OCI-M2 (cell line): Measurements from ENCODE around the gene LLGL2.

Source experiments
- DNase-seq: peaks from one replicate; lab custom pipeline; 2025; ENCODE audit not compliant: unreplicated experiment; lab: John Stamatoyannopoulos, UW

The LLGL2 gene

DNA sequence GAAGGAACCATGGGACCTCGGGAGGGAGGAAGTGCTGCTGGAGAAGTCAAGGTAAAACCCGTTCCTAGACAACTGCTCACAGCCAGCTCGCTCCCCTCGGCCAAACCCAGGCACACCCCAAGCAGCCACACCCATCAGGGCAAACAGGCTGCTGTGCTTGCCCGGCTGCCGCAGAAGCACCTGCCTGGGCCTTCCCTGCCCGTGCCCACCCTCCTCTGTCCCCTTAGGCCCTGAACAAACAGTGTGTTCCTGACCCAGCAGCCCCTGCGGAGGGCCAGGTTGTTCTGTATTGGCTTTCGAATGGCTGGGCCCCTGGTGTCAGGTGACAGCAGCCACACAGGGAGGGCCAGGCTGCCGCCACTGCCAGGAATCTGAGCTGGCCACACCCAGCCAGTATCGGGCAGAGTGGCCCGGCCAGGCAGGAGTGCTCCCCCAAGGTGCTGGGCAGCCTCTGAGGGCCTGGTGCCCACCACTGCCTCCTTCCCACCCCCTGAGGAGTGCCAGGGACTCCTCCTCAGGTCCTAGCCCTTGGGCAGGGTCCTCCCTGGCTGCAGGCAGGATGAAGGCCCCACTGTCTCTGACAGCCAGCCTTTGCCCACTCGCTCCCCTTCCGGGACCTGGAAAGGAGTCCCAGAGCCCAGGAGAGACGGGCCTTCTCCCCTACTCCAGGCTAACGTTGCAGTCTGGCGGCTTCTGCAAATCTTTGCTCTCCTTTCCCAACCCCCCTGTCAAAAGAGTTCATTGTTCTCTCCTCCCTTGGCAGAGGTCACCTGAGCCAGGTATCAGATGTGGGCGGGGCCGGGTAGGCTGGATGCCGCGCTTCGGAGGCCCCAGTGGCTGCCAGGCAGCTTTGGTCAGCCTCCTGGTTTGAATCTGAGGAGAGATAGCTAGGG lies 24.0 kb downstream of the LLGL2 start:
- DNase-seq, result no peak

DNA sequence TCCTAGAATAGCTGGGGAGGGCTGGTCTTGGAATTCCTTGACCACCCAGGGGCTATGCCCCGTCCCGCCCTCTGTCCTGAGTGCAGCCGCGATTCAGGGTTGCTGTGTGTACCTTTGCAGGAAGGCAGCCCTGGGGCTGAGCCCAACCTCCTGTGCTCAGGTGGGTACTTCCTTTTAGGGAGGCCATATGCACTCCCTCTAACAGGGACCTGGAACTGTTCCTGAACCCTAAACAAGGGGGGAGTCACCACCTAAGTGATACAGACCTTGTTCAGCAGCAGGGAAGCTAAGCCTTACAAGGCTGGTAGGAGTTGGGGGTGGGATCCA lies 24.6 kb downstream of the LLGL2 start:
- no peak for DNase-seq

DNA sequence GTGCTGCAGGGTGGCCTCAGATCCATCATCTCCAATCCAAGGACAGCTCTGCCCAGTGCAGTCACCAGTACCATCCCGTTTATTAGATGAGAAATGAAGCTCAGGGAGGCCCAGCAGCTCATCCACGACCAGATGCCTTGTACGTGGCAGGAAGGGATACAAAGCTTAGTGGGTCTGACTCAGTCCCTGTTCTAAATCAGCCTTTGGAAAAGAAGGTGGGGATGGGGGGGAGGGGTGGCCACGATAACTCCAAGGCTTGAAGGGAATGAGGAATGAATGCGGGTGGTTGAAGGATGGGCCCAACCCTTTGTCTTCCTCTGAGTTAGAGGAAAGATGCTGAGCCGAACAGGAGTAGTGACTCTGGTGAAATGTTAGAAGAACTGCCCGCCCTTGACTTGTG lies 25.8 kb downstream of the LLGL2 start:
- no peak for DNase-seq

GRCh38 chr17:75552425-75553294 lies 27.2 kb downstream of the LLGL2 start:
- DNase-seq, result no peak

DNA sequence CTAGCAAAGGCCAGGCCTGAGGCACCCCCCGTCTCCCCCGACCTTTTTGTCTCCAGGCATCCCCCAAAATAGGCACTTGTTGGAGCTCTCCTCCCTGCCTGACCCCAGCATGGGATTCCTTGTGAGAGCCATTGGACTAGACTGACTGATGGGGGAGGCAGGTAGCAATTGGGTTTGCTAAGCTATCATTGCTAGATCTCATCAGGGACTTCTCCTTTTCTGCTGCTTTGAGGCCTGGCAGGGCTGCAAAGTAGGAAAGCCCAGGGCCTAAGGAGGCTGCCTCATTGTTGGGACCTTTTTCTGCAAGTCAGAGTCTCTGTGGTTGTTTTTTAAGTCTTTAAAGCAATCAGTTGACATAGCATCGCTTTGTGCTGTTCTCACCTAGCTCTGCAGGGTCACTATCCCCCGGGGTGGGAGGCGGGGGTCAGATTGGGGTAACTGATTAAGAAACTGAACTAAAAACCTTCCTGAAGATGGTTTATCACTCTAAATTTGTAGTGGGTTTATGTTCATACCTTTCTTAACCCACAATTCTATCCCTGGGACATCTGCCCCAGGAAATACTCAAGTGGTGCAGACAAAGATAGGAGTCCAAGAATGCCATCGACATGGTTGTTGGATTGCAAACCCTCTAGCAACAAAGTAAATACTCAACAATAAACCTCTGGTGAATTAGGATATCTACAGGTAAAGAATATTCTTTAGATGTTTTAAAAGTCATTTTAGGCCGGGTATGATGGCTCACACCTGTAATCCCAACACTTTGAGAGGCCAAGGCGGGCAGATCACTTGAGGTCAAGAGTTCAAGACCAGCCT lies 28.0 kb downstream of the LLGL2 start:
- DNase-seq, result no peak

GRCh38 chr17:75555679-75556153 lies 30.2 kb downstream of the LLGL2 start:
- no peak for DNase-seq

DNA sequence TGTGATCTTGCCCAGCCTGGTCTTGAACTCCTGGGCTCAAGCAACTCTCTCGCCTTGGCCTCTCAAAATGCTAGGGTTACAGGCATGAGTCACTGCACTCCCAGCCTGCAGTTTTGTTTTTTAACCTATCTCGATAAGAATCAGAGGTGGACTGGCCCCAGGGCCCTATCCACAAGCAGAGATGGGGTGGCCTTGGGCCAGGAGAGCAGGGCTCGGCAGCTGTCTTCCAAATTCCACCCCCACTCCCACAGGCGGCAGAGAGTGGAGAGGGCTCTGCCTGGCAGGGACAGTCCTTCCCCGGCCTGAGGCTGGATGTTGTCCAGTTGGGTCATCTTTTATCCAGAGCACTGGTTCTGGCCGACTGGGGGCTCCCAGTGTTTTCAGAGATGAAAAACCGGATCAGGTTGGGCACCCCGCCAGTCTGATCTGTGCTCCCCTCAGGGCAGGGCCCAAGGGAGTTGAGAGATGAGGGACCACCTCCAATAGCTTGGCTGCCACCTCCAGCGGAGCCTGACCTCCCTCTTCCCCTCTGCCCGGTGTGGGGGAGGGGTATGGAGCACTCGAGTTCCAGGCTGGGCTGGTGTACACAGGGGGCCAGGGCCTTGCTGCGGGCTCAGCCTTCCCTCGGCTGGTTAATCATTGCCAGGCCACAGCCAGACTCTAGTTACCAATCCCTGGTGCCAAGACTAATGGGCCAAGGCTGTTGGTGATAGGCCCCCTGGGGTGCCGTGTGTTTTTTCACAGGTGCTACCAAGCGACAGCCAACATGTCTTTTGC lies 31.8 kb downstream of the LLGL2 start:
- DNase-seq, result no peak

DNA sequence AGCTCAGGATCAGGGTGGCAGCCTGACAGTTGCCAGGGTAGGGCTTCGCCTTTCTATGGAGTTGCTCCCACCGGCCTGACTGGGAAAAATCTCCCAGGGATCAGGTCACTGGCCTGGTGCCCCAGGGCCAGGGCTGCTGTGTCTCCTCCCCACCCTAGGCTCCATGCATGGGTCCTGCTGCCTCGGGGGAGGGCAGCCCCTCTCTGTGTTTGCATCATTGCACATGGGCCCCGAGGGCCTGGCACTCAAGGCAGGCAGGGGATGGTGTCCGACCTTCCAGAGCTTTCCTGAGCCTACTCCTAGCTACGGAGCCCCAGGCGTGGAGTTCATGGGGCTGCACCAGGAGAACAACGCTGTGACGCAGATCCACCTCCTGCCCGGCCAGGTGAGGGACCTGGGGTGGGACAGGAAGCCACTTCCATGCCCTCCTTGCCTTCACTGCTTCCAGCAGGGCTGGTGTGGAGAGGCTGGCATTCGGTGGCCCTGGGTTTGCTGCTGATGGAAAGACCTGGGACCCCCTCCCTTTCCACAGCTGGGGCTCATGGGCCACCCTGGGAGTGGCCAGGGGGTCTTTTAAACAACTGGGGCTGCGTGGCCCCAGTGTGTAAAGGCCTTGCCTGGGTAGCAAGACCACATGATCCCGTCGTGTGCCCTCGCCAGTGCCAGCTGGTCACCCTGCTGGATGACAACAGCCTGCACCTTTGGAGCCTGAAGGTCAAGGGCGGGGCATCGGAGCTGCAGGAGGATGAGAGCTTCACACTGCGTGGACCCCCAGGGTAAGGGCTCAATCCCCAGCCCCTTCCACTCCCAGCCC lies 32.6 kb downstream of the LLGL2 start:
- DNase-seq, result no peak

GRCh38 chr17:75558666-75559530 lies 33.4 kb downstream of the LLGL2 start:
- DNase-seq, result no peak

GRCh38 chr17:75559958-75560533 lies 34.5 kb downstream of the LLGL2 start:
- no peak for DNase-seq

DNA sequence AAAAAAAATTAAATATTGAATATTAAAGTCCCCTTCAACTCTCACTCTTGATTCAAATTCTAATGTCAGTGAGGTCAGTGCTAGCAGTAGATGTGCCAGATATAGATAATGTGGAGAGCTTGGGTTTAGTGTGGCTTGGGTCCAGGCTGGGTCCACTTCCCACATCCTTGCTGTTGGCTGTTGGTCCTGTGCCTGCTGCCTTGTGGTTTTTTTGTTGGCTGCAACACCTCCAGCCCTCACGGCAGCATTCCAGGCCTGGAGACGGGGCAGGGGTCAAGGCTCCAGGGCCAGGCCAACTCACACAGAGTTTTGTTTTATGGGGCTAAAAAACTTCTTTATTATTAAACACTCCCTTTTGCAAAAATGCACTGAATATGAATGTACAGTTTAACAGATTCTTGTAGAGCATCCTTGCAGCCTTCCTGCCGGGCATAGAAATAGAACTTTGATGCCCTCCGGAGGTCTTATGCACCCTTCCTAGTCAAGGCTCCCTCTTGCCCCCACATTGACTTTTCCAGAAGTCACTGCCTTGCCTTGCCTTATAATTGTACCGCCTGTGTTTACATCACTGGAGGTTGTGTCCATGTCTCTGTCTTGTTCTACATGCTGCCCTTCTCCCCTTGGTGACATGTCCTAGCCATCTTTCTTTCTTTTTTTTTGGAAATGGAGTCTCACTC lies 36.6 kb downstream of the LLGL2 start:
- no peak for DNase-seq

- DNase-seq, result no peak
Observed at GRCh38 chr17:75563063-75563758, 37.7 kb downstream of the LLGL2 start.

- no peak for DNase-seq
Observed at GRCh38 chr17:75564195-75564594, 38.7 kb downstream of the LLGL2 start.

- DNase-seq, result no peak
Observed at GRCh38 chr17:75565066-75565465, 39.6 kb downstream of the LLGL2 start.

DNA sequence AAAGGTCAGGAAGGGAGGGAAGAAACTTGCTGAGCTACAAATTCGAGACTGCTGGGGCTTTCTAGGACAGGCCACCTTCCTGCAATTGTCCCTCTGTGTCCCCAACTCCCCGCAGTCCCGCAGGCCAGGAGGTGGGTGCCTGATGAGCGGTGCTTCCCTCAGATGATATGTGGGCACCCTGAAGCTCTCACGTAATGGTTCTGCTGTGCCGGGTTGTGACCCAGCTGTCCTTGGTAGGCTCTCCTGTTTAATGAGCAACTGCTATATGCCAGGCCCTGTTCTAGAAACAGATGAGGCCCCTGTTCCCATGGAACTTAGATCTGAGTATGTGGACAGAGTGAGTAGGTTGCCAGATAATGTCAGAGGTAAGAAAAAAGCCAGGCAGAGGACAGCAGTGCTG lies 40.1 kb downstream of the LLGL2 start:
- no peak for DNase-seq

GRCh38 chr17:75566416-75566815 lies 40.9 kb downstream of the LLGL2 start:
- no peak for DNase-seq

GRCh38 chr17:75566834-75567233 lies 41.3 kb downstream of the LLGL2 start:
- no peak for DNase-seq
